ENCODE data around the gene CD8B. TPM values are rescaled to one million over a fixed set of nuclear protein-coding genes. Genes with fewer than 3 reads are reported as not detected.

Gene CD8B
- polyA plus RNA-seq, 3 donors from 2014 or later = 1.7 to 21.0 (median 5.5) TPM

DNA sequence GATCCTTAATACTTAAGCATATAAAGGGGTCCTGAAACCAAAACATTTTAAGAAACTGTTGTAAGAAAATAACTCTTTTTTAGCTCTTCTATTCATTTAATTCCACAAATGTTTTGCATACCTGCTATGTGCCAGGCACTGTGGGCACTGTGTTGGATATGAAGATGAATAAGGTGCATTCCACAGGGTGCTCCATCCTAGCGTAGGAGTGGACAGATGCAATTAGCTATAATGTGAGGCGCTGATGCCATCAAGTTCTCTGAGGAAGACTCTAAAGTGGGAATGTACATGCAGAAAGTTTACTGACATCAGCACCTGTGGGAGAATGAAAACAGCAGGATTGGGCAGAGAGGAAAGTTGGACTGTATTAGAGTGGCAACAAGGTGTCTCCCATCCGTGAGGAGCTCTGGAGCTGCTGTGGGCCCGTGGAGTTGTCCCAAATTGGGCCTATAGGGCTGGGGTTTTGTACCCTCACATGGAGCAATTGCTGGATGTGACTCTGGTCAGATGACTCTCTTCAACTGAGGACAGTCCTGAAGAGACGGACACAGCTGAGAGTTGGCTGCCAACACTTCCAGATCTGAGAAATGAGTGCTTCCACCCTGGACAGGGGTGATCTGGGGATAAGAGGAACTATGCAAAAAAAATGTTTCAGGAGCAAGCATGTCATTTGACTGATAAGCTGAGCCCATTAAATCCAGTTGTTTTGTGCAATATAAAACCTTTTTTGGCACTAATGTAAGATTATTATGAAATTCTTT is 93.3 kb downstream of the CD8B start:
- H3K4me1 Mint-ChIP-seq = peaks cover 11% of the 10 kb centered on the region in 2 donors
- peaks cover 15 to 29% (median 22%) of the 10 kb centered on the region in 3 donors for H3K36me3 Mint-ChIP-seq
- H3K27me3 Mint-ChIP-seq (ENCODE audit: low read depth in 3 of 3) = peaks cover 0 to 5% (median 1%) of the 10 kb centered on the region in 3 donors
- no peak overlapping the region for H3K4me3 Mint-ChIP-seq
- peak overlapping the region in 1 of 6 donors; percentile 72 for H3K27ac Mint-ChIP-seq
- DNase-seq = no peak
- H3K9me3 Mint-ChIP-seq = no peaks in the 10 kb centered on the region

Other genes with a start within 250 kb of the CD8B start
- 1 to 10 TPM; 2.4 to 4.9 (median 2.8) TPM for gene RNF103, start 238.0 kb downstream of the CD8B start, polyA plus RNA-seq
- 10 to 100 TPM; 14.8 to 27.2 (median 21.3) TPM for gene RMND5A, start 141.6 kb downstream of the CD8B start, polyA plus RNA-seq
- gene CD8A, start 71.0 kb downstream of the CD8B start, polyA plus RNA-seq = 100 to 1,000 TPM in 1 of 3 donors, 10 to 100 TPM in 2; 76.9 to 131 (median 93.4) TPM
- gene RGPD1, start 80.2 kb upstream of the CD8B start, polyA plus RNA-seq = under 1 TPM in 2 of 3 donors, not detected in 1; 0.19 to 0.24 TPM
- under 1 TPM in 2 of 3 donors, not detected in 1; 0.52 to 0.67 TPM for gene PLGLB1, start 160.0 kb upstream of the CD8B start, polyA plus RNA-seq

Data from immature natural killer cell (primary cell).